DMS153 treated with DMSO at 0.1 percent for 48 hours (cell line): ENCODE results near the gene ACTRT2.

Experiments
- DNase-seq: peaks from one replicate; lab custom pipeline; 2025; ENCODE audit not compliant: unreplicated experiment; lab: John Stamatoyannopoulos, UW

The ACTRT2 gene

GRCh38 chr1:3017440-3018050 is 3.7 kb upstream of the ACTRT2 start:
- no peak for DNase-seq

DNA sequence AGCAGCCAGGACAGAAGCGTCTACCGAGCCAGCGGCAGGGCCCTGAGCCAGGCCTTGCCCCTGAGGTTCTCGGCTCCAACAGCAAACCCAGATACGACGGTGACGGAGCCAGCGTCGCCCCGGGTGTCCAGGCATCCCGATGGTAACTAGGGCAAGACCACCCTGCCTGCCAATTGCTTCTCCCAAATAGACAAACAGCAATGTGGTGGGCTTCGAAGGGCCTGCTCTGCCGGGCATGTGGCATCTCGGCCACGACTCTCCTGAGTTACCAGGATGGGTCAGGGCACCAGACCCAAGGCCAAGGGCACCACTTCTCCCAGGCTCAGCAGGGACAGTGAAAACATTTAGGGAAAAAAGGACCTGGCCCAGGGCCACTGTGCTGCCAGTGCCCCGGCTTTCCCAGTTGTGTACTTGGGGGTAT is 3.2 kb upstream of the ACTRT2 start:
- no peak for DNase-seq

DNA sequence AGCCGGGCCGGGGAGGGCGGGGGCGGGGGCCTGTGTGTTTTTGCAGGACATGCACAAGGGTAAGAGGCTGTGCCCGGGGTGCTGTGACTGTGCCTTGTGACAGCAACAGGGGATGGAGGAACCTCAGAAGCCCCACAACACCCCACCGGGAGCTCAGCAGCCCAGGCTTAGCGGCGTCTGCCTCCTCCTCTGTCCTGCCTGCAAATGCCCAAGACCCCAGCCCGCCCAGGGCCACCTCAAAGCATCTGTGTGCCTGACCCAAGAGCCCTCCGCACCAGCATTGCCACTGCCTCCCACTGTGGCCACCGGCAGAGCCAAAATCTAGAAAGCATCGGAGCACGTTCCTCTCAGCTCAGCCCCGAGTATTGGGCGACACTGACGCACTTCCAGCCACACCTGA is 2.7 kb upstream of the ACTRT2 start:
- no peak for DNase-seq

- no peak for DNase-seq
These were observed 2.2 kb upstream of the ACTRT2 start for GRCh38 chr1:3019007-3019515.

GRCh38 chr1:3019516-3020051 is 1.7 kb upstream of the ACTRT2 start:
- no peak for DNase-seq

GRCh38 chr1:3020263-3020909 is 881 bp upstream of the ACTRT2 start:
- DNase-seq, result no peak

GRCh38 chr1:3021801-3022401 is 634 bp downstream of the ACTRT2 start:
- DNase-seq, result no peak

- DNase-seq, result no peak
These were observed 1.3 kb downstream of the ACTRT2 start for GRCh38 chr1:3022511-3022973.

GRCh38 chr1:3022976-3023375 is 1.7 kb downstream of the ACTRT2 start:
- no peak for DNase-seq

DNA sequence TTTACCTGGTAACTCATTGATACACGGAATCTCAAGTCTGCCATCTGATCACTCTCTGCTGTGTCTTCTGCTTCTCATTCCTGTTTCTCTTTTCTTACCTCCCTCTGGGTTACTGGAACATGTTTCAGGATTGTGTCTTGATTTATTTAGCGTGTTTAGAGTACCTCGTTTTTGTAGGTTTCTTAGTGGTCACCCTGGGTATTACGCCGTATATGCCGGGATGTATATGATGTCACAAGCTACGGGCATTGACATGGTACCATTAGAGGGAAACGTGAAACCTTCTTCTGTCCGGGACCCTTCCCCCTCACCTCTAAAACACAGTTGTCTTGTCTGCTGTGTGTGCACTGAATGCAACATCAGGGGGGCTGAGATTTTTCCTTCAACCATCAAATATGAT is 2.8 kb downstream of the ACTRT2 start:
- DNase-seq, result no peak

DNA sequence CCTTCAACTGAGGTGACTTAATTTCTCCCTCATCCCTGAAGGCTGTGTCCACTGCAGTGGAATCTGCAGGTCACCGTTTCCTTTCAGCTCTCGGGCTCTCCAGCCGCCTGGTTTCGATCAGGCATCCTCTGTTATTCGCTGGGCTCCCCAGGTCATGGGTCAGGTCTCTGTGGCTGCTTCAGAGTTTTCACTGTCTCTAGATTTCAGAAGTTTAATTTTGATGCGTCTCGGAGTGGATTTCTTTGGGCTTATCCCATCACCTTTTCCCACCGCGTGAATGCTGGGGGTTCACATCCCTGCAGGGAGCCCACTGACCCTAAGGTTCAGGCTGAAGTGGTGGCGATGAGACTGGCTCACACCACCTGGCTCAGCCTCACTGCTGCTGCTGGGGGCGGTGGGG is 3.3 kb downstream of the ACTRT2 start:
- DNase-seq, result no peak

- no peak for DNase-seq
These were observed 4.9 kb downstream of the ACTRT2 start for GRCh38 chr1:3026124-3026523.

DNA sequence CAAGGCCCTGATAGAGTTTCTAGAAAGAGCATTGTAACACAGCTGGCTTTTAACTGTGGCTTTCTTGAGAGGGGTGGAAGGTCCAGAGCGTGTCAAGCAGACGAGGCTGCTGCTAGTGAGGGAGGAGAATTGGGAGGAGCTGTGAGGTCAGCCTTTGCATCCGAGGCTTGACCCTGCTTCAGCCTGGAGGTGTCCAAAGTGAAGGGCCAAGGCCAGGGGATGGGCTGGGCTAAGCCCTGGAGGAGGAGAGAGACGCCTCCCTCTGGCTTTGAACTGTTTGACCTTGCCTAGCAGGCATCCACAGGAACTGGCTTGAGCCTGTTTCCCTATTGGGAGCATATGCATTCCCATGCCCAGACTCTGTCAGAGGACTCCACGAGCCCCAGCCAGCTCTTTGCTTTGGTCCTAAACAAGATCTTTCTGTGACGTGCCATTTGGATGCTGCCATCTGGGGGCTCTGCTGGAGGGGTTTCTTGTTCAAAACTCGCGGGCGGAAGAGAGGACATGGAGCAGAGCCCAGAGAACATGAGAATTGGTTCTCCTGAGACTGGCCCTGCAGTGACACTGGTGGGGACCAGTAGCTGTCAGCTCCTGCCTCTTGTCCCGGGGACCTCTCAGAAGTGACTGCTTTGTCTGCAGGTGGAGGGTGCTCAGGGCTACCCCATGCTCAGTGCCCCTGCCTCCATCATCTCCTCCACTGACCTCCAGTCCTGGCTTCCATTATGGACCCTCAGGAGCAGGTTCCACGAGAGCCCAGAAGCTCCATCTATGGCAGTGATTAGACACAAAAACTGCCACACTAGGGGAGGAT is 5.5 kb downstream of the ACTRT2 start:
- no peak for DNase-seq

GRCh38 chr1:3027611-3028371 is 6.5 kb downstream of the ACTRT2 start:
- no peak for DNase-seq

- no peak for DNase-seq
These were observed 7.4 kb downstream of the ACTRT2 start for GRCh38 chr1:3028531-3029282.

DNA sequence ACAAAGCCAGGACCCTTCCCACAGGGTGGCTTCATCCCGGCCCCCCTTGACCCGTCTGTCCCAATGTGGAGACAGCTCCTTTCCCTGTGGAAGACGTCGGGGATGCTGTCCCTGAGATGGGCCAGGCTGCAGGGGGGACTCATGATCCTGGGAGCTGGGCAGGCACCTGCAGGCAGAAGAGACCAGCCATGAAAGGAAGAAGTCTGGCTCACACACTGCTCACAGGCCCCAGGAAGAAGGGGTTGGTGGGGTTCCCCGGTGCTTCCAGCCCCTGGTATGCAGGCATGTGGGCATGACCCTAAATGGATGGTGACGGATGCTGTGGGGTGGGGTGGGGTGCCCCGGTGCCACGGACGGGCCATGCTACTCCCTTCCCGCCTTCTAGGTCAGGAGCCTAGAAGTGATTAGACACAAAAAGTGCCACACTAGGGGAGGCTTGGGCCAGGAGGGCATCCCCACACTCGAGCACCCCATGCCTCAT is 8.3 kb downstream of the ACTRT2 start:
- no peak for DNase-seq

DNA sequence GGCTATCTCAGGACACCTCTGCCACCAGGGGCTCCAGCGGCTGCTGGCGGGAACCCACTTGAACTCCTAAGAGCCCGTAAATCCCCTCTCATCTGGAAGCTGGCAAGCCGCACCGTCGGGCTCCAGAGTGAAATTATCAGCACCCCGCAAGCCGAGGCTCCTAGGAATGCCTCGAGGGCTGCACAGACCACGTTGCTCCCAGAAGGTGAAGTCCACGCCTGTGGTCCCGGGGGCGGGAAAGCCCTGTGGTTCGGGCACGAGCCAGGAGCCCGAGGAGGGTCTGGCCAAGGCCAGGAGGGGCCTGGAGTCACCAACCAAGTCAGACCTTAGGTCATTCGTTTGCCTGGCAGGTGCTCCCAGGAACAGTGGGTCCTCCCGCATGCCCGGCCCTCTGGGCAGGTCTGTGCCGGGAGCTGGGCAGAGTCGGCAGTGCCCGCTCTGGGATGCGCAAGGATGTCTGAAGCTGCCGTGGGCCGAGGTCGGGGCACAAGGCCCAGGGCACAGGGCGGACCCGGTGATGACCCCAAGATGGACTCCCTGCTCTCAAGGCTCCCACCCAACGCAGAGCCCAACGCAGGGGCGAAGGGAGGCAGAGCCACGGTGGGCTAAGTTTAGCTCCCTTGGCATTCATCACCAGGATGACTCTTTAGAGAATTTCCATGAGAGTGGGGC is 8.9 kb downstream of the ACTRT2 start:
- DNase-seq, result no peak

GRCh38 chr1:3030663-3031381 is 9.6 kb downstream of the ACTRT2 start:
- no peak for DNase-seq
